Tibial nerve (tissue), 4 donors: ENCODE results near the gene RBPJL.

Experiments used
- CTCF ChIP-seq, 5 experiments: fragments of 200-600 bp in 3 of 5; fragments of 450-650 bp in 2 of 5; sonication (generic) in 3 of 5; IDR thresholded peaks; one replicate each; pipeline ENCODE4 v1.5.1; 2016 to 2019; ENCODE audit warnings: antibody characterized with exemption in 5 of 5, mild to moderate bottlenecking in 3 of 5, moderate library complexity in 2 of 5
- EP300 ChIP-seq, 2 donors: sonication (generic); formaldehyde crosslinking; IDR thresholded peaks; one replicate each; pipeline ENCODE4 v1.6.1; 2017; ENCODE audit warnings: antibody characterized with exemption in 2 of 2, mild to moderate bottlenecking in 1 of 2

- no peak for TF ChIP-seq CTCF (IDR thresholded peaks at IDR 0.05)
- no peak for TF ChIP-seq EP300 (IDR thresholded peaks at IDR 0.05)
Observed at GRCh38 chr20:45313065-45313695, 6.5 kb downstream of the RBPJL start.
